HG03520 (cell line): Measurements from ENCODE around the gene BIN1.

Experiments used
- ATAC-seq: cut with Tn5 transposase; IDR thresholded peaks from one replicate; pipeline ENCODE4 v1.9.1; 2021; ENCODE audit warnings: mild to moderate bottlenecking, moderate library complexity; ENCODE audit not compliant: unreplicated experiment

Gene BIN1

GRCh38 chr2:127106991-127107621 lies at the start of gene BIN1:
Gene BIN1 (minus strand): TSS chr2:127107154. CDS start chr2:127106943, 211 bp downstream.
- ATAC-seq = peak; percentile 78

DNA sequence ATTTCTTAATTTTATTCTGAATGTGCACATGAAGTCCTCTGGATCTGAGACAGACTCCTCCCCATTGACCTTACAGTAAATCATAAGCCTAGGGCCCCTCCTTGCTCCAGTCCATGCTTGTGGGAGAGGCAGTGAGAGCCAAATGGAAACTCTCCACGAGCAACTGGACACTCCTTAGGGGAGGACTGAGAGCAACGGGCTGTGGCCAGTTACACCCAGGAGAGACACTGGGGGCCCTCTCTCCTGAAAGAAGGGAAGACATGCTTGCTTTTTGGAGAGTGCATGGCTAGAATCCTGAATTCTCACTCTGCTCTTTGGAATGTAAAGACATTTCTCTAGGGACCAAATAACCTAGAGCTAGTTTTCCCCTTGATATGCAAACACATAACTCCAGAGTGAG lies 49.0 kb upstream of the BIN1 start:
- ATAC-seq = no peak

DNA sequence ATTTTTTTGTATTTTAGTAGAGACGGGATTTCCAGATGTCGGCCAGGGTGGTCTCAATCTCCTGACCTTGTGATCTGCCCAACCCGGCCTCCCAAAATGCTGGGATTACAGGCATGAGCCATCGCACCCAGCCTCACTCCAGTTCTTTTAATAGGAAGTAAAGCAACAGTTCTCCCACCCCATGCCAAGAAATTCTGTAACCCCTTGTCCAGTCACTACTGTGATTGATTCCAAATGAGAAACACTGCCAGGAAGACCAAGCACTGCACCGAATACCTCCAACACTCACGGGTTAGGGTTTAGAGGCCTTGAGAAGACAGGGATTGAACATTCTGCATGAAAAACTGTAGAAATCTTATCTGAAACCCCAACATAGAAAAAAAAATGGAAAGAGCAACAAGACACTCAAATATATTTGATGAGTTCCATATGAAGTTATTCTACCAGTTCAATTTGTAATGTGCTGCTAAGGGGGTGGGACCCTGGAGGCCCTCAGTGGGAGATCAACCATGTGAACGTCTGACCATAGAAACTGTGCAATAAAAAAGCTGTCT lies 48.2 kb upstream of the BIN1 start:
- no peak for ATAC-seq

DNA sequence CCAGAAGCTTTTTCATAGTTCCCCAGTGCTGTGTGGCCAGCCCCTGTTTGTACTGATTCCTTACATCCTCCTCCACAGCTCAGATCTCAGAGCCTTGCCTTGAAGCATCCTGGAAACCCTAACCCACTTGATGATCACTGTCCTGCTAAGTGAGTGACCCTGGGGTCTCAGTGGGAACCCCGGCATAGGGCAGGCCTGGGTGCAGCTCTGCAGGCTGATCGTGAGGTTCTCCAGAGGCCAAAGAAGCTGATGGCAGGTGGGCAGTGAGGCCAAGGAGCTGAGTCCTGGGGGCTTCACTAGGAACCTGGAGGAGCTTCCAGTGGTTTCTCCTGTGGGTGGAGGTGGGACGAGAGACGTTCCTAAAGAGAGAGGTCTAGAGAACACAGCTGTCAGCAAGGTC lies 47.4 kb upstream of the BIN1 start:
- no peak for ATAC-seq

- ATAC-seq = no peak
Measured at GRCh38 chr2:127153691-127154158, 46.8 kb upstream of the BIN1 start.

GRCh38 chr2:127150996-127151395 lies 44.0 kb upstream of the BIN1 start:
- no peak for ATAC-seq

- ATAC-seq = no peak
Measured at GRCh38 chr2:127149384-127149783, 42.4 kb upstream of the BIN1 start.

GRCh38 chr2:127146820-127147502 lies 40.0 kb upstream of the BIN1 start:
- no peak for ATAC-seq

- no peak for ATAC-seq
Measured at GRCh38 chr2:127146071-127146725, 39.2 kb upstream of the BIN1 start.

GRCh38 chr2:127145280-127145895 lies 38.4 kb upstream of the BIN1 start:
- ATAC-seq = no peak

DNA sequence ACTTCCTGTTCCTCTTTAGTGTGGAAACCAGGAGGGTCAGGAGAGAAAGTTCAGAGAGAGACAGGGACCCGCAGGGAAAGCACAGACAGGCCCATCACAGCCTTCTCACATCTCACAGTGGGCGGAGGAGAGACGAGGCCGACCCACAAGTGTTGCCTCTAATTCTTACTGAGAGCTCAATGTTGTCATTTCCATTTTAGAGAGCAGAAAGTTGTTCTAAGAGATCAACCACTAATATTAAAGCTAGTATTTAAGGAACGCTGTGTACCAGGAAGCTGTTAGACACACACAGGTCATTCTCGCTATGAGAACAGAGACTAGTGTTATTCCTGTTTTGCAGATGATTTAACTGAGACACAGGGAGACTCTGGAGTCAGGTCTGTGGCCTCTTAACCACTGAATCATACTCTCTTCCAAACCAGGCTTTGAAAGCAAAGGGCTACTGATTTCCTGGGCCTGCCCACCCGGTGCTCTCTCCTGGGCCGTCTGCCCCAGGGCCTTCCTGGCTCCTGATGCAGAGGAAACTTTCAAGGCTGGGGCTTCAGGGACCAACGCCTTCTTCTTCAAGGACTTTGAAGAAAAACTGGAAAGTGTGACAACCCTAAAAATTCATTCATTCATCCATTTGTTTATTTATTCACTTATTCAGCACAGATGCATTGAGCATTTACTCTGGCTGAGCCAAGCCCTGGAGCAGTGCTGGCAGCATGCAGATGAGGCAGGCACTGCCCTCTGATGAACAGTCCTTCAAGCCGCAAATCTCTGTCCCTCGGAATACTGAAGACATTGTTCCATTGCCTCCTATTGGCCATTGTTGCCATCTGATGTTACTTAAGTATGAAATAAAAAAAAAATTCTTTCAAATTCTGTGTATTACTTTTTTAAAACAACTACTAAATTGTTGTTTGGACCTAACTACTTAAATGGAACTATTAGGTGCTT lies 37.2 kb upstream of the BIN1 start:
- ATAC-seq = no peak

DNA sequence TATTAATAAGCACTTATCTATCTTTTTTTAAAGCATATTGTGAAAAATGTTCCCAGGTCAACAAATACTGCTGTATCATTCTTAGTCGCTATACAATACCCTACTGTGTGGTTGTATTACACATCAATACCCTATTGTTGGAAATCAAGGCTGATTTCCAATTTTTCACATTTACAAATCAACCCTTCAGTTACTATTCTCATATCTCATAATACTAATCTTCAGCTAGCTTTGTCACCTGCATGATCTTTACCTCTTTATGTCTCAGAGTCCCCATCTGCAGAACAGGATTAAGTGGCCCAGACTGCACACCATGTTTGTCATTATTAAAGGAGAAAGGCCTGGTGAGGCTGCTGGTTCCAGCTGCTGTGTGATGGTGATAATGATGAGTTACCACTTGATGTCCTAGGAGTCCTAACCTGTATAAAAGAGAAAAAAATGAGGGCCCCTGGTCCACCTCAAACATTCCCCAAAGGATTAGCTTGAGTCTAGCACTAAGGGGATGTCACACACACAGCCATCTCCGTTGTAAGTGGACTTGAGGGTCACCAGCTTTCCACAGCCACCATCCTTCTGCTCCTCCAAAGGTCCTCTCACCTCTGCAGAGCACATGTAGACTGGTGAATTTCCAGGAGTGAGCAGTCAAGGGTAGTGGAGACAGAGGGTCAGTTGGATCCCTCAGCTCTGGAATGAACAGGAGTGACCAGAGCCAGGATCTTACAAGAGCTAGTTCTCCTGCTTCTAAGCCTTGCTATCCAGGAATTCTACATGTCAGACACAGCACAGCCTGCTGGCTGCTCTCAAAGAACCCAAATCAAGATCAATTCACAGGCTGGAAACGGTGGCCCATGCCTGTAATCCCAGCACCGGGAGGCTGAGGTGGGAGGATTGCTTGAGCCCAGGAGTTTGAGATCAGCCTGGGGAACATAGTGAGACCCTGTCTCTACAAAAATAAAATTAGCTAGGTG lies 36.0 kb upstream of the BIN1 start:
- ATAC-seq = no peak

- ATAC-seq = no peak
Measured at GRCh38 chr2:127140538-127140937, 33.6 kb upstream of the BIN1 start.

- no peak for ATAC-seq
Measured at GRCh38 chr2:127139766-127140165, 32.8 kb upstream of the BIN1 start.

- no peak for ATAC-seq
Measured at GRCh38 chr2:127138281-127138680, 31.3 kb upstream of the BIN1 start.

DNA sequence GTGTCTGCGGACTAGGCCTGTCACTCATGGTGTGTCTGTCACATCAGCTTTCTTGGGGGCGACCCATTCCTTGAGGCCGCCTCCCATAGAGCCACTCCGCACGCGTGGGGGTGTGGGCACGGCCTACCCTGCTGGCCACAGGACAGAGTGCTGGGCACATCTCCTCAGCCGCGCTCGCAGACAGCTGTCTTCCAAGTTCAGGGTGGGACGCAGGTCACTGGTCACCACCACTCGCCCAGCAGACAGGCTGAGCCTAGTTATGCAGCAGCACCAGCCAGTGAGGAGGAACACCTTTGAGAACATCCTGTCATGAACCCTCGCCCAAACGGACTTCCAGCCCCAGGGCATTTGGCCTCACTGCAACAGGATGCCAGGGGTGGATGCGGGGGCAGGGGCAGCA lies 30.8 kb upstream of the BIN1 start:
- no peak for ATAC-seq

GRCh38 chr2:127137225-127137624 lies 30.3 kb upstream of the BIN1 start:
- no peak for ATAC-seq

DNA sequence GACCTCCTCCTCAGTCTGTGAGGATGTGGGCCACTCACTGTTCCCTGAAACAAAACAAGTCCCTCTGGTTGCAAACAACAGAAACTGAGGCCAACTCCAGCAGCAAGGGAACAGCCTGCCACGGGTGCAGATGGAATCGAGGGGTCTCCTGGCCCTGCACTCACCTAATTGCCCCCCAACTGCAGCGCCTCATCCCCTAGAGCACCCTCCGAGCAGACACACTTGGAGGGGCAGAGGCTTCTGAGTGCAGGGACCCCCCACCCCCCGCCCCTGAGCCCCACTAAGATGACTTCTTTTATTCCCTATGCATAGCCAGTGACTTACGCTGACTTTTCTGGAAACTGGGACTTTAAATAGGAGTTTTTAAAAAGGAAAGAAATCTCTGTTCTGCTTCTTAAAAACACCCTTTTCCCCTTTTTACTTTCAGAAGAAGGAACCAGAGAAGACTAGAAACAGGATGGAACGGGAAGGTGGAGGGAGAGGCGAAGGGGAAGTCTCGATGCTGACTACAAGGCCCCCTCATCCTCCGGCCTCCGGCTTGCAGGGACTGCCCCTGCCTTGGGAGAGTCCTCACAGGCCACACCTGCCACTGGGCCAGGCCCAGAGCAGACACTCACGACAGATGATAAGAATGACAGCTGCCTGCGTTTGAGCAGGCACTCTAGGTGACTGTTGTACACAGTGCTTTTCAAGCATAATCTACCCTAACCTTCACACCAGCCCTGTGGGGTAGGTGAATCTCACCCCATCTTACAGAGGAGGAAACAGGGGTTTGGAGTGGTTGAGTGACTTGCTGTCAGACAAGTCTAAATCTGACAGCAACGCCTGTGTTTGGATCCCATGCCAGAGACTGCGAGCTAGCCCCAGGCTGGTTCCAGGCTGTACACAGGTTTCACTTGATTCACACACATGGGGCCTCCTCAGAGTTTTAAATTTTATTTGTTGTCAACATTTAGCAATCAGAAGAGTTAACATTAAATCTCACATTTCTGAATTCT lies 28.2 kb upstream of the BIN1 start:
- ATAC-seq = no peak
